Neural progenitor cell (in vitro differentiated cells): ENCODE measurements around the gene CCDC82.

ENCODE experiments used
- EZH2 ChIP-seq: fragments of 200-600 bp; sonication (generic); IDR thresholded peaks from 2 replicates; pipeline ENCODE4 v1.6.1; 2017; ENCODE audit warnings: antibody characterized with exemption, mild to moderate bottlenecking, moderate library complexity
- EZH2phosphoT487 ChIP-seq: fragments of 200-600 bp; sonication (generic); IDR thresholded peaks from 2 replicates; pipeline ENCODE4 v1.6.1; 2017; ENCODE audit warnings: antibody characterized with exemption
- TF ChIP-seq, protein P1 (sequence below): fragments of 200-600 bp; sonication (generic); IDR thresholded peaks from 2 replicates; pipeline ENCODE4 v1.5.1; 2017; ENCODE audit warnings: antibody characterized with exemption, mild to moderate bottlenecking

GRCh38 chr11:96384156-96384555, 5.6 kb downstream of the CCDC82 start:
- TF ChIP-seq, protein P1, sequence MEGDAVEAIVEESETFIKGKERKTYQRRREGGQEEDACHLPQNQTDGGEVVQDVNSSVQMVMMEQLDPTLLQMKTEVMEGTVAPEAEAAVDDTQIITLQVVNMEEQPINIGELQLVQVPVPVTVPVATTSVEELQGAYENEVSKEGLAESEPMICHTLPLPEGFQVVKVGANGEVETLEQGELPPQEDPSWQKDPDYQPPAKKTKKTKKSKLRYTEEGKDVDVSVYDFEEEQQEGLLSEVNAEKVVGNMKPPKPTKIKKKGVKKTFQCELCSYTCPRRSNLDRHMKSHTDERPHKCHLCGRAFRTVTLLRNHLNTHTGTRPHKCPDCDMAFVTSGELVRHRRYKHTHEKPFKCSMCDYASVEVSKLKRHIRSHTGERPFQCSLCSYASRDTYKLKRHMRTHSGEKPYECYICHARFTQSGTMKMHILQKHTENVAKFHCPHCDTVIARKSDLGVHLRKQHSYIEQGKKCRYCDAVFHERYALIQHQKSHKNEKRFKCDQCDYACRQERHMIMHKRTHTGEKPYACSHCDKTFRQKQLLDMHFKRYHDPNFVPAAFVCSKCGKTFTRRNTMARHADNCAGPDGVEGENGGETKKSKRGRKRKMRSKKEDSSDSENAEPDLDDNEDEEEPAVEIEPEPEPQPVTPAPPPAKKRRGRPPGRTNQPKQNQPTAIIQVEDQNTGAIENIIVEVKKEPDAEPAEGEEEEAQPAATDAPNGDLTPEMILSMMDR: no peak
- TF ChIP-seq EZH2phosphoT487 (no peak), EZH2 (no peak)
